Mesenchymal stem cell (in vitro differentiated cells and primary cell): ENCODE measurements around the gene ALOX15.
"Not testable (repeated sequence)": the region's sequence is repeated elsewhere in the genome, so short reads cannot be mapped to it uniquely, and the experiment has no call there.

Source experiments
- DNase-seq: peaks from one replicate; pipeline ENCODE4 v3.0.0-alpha.2; 2013
- H2AFZ ChIP-seq: one replicate; pipeline ENCODE4 v1.6.1; 2013; ENCODE audit warnings: low read depth, mild to moderate bottlenecking, control low read depth, inconsistent platforms, low read length, moderate library complexity
- H2AK5ac ChIP-seq: 2 replicates; pipeline ENCODE4 v1.6.1; 2013; ENCODE audit warnings: low read length, moderate library complexity, mild to moderate bottlenecking, inconsistent platforms; ENCODE audit not compliant: severe bottlenecking
- H2BK120ac ChIP-seq: one replicate; pipeline ENCODE4 v1.6.1; 2013; ENCODE audit warnings: low read depth, mild to moderate bottlenecking, inconsistent platforms, low read length, moderate library complexity
- H2BK12ac ChIP-seq, 2 experiments: one replicate each; pipeline ENCODE4 v1.6.1; 2013; ENCODE audit warnings: inconsistent platforms in 2 of 2, low read length in 2 of 2, mild to moderate bottlenecking in 2 of 2, moderate library complexity in 2 of 2, control low read depth in 1 of 2
- H2BK15ac ChIP-seq: one replicate; pipeline ENCODE4 v1.6.1; 2013; ENCODE audit warnings: mild to moderate bottlenecking, low read depth, inconsistent platforms; ENCODE audit not compliant: poor library complexity, severe bottlenecking
- H2BK5ac ChIP-seq: 2 replicates; pipeline ENCODE4 v1.6.1; 2013; ENCODE audit warnings: low read depth, mild to moderate bottlenecking, low read length, control low read depth, inconsistent platforms; ENCODE audit not compliant: poor library complexity, severe bottlenecking
- H3K14ac ChIP-seq, 2 experiments: one replicate each; pipeline ENCODE4 v1.6.1; 2013; ENCODE audit warnings: inconsistent platforms in 2 of 2, low read length in 2 of 2, control low read depth in 1 of 2, mild to moderate bottlenecking in 1 of 2, moderate library complexity in 1 of 2
- H3K18ac ChIP-seq, 2 experiments: one replicate each; pipeline ENCODE4 v1.6.1; 2013; ENCODE audit warnings: inconsistent platforms in 2 of 2, low read length in 2 of 2, control low read depth in 1 of 2, low read depth in 1 of 2, mild to moderate bottlenecking in 1 of 2
- H3K23ac ChIP-seq, 2 experiments: one replicate each; pipeline ENCODE4 v1.6.1; 2013; ENCODE audit warnings: inconsistent platforms in 2 of 2, low read length in 2 of 2, mild to moderate bottlenecking in 2 of 2, moderate library complexity in 2 of 2, control low read depth in 1 of 2
- H3K27ac ChIP-seq: 2 replicates; pipeline ENCODE4 v1.5.1; 2013; ENCODE audit warnings: mild to moderate bottlenecking, moderate library complexity, low read length, control low read depth, inconsistent platforms; ENCODE audit not compliant: poor library complexity, severe bottlenecking
- H3K27me3 ChIP-seq, 2 experiments: 2 replicates each; pipeline versions ENCODE4 v1.6.1 to v1.7.0; 2013; ENCODE audit warnings: low read length in 2 of 2, mild to moderate bottlenecking in 2 of 2, moderate library complexity in 2 of 2, control low read depth in 1 of 2, inconsistent platforms in 1 of 2; ENCODE audit not compliant: control insufficient read depth in 1 of 2, insufficient read depth in 1 of 2
- H3K36me3 ChIP-seq, 2 experiments: 2 replicates each; pipeline versions ENCODE4 v1.6.1 to v1.7.0; 2013; ENCODE audit warnings: low read length in 2 of 2, control low read depth in 1 of 2, inconsistent platforms in 1 of 2, low read depth in 1 of 2, mild to moderate bottlenecking in 1 of 2; ENCODE audit not compliant: insufficient read depth in 2 of 2, control insufficient read depth in 1 of 2
- H3K4ac ChIP-seq, 2 experiments: one replicate each; pipeline ENCODE4 v1.6.1; 2013; ENCODE audit warnings: inconsistent platforms in 2 of 2, low read length in 2 of 2, mild to moderate bottlenecking in 2 of 2, moderate library complexity in 2 of 2, control low read depth in 1 of 2, low read depth in 1 of 2
- H3K4me1 ChIP-seq: 2 replicates; pipeline ENCODE4 v1.6.1; 2013; ENCODE audit warnings: low read depth, low read length, control low read depth; ENCODE audit not compliant: control insufficient read depth, insufficient read depth
- H3K4me2 ChIP-seq: 2 replicates; pipeline ENCODE4 v1.6.1; 2013; ENCODE audit warnings: low read length, mild to moderate bottlenecking, inconsistent platforms; ENCODE audit not compliant: poor library complexity, severe bottlenecking
- H3K4me3 ChIP-seq, 2 experiments: 2 replicates each; pipeline versions ENCODE4 v1.5.1 to v1.7.0; 2013; ENCODE audit warnings: low read length in 2 of 2, mild to moderate bottlenecking in 2 of 2, control low read depth in 1 of 2, low read depth in 1 of 2; ENCODE audit not compliant: insufficient read depth in 1 of 2
- H3K79me1 ChIP-seq: replicated peaks from 2 replicates; pipeline ENCODE4 v1.6.1; 2013; ENCODE audit warnings: mild to moderate bottlenecking, control low read depth, low read length, inconsistent platforms; ENCODE audit not compliant: poor library complexity, severe bottlenecking
- H3K9ac ChIP-seq: 2 replicates; pipeline ENCODE4 v1.7.0; 2013; ENCODE audit warnings: mild to moderate bottlenecking, low read length, moderate library complexity
- H3K9me3 ChIP-seq: 2 replicates; pipeline ENCODE4 v1.7.0; 2013; ENCODE audit warnings: mild to moderate bottlenecking, low read length; ENCODE audit not compliant: control insufficient read depth
- H4K8ac ChIP-seq: one replicate; pipeline ENCODE4 v1.6.1; 2013; ENCODE audit warnings: inconsistent platforms, mild to moderate bottlenecking, low read length, moderate library complexity
- H4K91ac ChIP-seq: one replicate; pipeline ENCODE4 v1.6.1; 2013; ENCODE audit warnings: mild to moderate bottlenecking, low read length, inconsistent platforms
- WGBS: methylation state at CpG from one replicate; pipeline ENCODE4 v1.1.7; 2013; ENCODE audit warnings: mixed read lengths; 5-methylcytosine and 5-hydroxymethylcytosine counted together

Gene ALOX15

GRCh38 chr17:4590042-4590441 is 51.4 kb downstream of the ALOX15 start:
- H4K91ac ChIP-seq, H3K79me1 ChIP-seq: not testable (repeated sequence)

GRCh38 chr17:4588898-4589625 is 52.4 kb downstream of the ALOX15 start:
- H3K4me3 ChIP-seq, result peak overlapping the region in 1 of 2 experiments; percentile 9
- H2BK15ac ChIP-seq, result no peak overlapping the region
- H4K91ac ChIP-seq, result no peak overlapping the region
- H3K18ac ChIP-seq, result no peak overlapping the region
- H3K14ac ChIP-seq, result no peak overlapping the region
- H3K4me2 ChIP-seq, result no peak overlapping the region
- no peaks in the 10 kb centered on the region for H3K9me3 ChIP-seq
- peaks cover 31% of the 10 kb centered on the region for H3K4me1 ChIP-seq
- H3K36me3 ChIP-seq, result no peaks in the 10 kb centered on the region
- H2BK5ac ChIP-seq, result no peak overlapping the region
- H4K8ac ChIP-seq, result no peak overlapping the region
- H2AK5ac ChIP-seq, result no peak overlapping the region
- no peaks in the 10 kb centered on the region for H3K79me1 ChIP-seq
- no peak overlapping the region for H3K9ac ChIP-seq
- H2BK120ac ChIP-seq, result no peak overlapping the region
- peak overlapping the region in 1 of 2 experiments; percentile 28 for H3K23ac ChIP-seq
- WGBS, result 86% methylated on average over 21 of the region's 22 CpGs
- no peak overlapping the region for H3K4ac ChIP-seq
- H3K27me3 ChIP-seq, result peaks cover 49 to 68% of the 10 kb centered on the region in 2 experiments
- DNase-seq, result no peak
- no peak overlapping the region for H2AFZ ChIP-seq
- H2BK12ac ChIP-seq, result peak overlapping the region in 1 of 2 experiments; percentile 43
- no peak overlapping the region for H3K27ac ChIP-seq

More at GRCh38 chr17:4590042-4590441, 51.4 kb downstream of the ALOX15 start:
- not testable (repeated sequence) for H4K8ac ChIP-seq, H3K27ac ChIP-seq, H3K9me3 ChIP-seq, H2AK5ac ChIP-seq, H2BK12ac ChIP-seq, H3K23ac ChIP-seq, H3K4ac ChIP-seq, H3K4me2 ChIP-seq, H2BK5ac ChIP-seq, H3K36me3 ChIP-seq, H3K14ac ChIP-seq, H2BK120ac ChIP-seq, DNase-seq, H2AFZ ChIP-seq, H3K4me3 ChIP-seq, H3K18ac ChIP-seq, H2BK15ac ChIP-seq, H3K9ac ChIP-seq
- Histone ChIP-seq H3K4me1 (peaks cover 22% of the 10 kb centered on the region), H3K27me3 (peaks cover 49 to 62% of the 10 kb centered on the region in 2 experiments)
- 80% methylated on average over 10 of the region's 11 CpGs for WGBS

GRCh38 chr17:4588391-4588790 is 53.1 kb downstream of the ALOX15 start:
- DNase-seq, result no peak
- Histone ChIP-seq H2BK12ac (peak overlapping the region in 1 of 2 experiments; percentile 43), H2AFZ (no peak overlapping the region), H3K36me3 (no peaks in the 10 kb centered on the region), H3K27ac (no peak overlapping the region), H3K4ac (no peak overlapping the region), H4K8ac (no peak overlapping the region), H4K91ac (no peak overlapping the region), H3K4me2 (no peak overlapping the region), H2BK5ac (no peak overlapping the region), H3K9me3 (no peaks in the 10 kb centered on the region), H3K9ac (no peak overlapping the region), H3K4me3 (no peak overlapping the region), H2BK15ac (peak overlapping the region; percentile 58), H3K79me1 (no peaks in the 10 kb centered on the region), H3K23ac (no peak overlapping the region), H2BK120ac (peak overlapping the region; percentile 35), H3K4me1 (peaks cover 35% of the 10 kb centered on the region), H3K27me3 (peaks cover 55 to 75% of the 10 kb centered on the region in 2 experiments), H3K14ac (no peak overlapping the region), H2AK5ac (no peak overlapping the region), H3K18ac (no peak overlapping the region)
- 83% methylated on average over 11 of the region's 11 CpGs for WGBS

- 26% methylated on average over 7 of the region's 9 CpGs for WGBS
Observed at GRCh38 chr17:4587803-4588202, 53.7 kb downstream of the ALOX15 start.

More at GRCh38 chr17:4587803-4588202, 53.7 kb downstream of the ALOX15 start:
- Histone ChIP-seq H3K79me1 (no peaks in the 10 kb centered on the region), H3K9ac (no peak overlapping the region), H2AK5ac (no peak overlapping the region), H3K23ac (no peak overlapping the region), H3K18ac (no peak overlapping the region), H3K4me3 (no peak overlapping the region), H4K91ac (no peak overlapping the region), H3K4me2 (no peak overlapping the region), H2BK12ac (no peak overlapping the region), H3K36me3 (no peaks in the 10 kb centered on the region), H3K27ac (no peak overlapping the region), H3K4ac (no peak overlapping the region), H3K27me3 (peaks cover 61 to 78% of the 10 kb centered on the region in 2 experiments), H2AFZ (no peak overlapping the region), H2BK15ac (peak overlapping the region; percentile 84), H4K8ac (no peak overlapping the region), H2BK120ac (no peak overlapping the region), H3K9me3 (no peaks in the 10 kb centered on the region), H3K14ac (no peak overlapping the region), H3K4me1 (peaks cover 35% of the 10 kb centered on the region), H2BK5ac (no peak overlapping the region)
- DNase-seq, result peak; percentile 24
